IPS DF 19.7 (cell line): ENCODE data around the gene TRIO.

Experiments used
- DNase-seq: peaks from one replicate; pipeline ENCODE4 v3.0.0-alpha.2; 2013; ENCODE audit warnings: low read depth, low spot score

TRIO gene

DNA sequence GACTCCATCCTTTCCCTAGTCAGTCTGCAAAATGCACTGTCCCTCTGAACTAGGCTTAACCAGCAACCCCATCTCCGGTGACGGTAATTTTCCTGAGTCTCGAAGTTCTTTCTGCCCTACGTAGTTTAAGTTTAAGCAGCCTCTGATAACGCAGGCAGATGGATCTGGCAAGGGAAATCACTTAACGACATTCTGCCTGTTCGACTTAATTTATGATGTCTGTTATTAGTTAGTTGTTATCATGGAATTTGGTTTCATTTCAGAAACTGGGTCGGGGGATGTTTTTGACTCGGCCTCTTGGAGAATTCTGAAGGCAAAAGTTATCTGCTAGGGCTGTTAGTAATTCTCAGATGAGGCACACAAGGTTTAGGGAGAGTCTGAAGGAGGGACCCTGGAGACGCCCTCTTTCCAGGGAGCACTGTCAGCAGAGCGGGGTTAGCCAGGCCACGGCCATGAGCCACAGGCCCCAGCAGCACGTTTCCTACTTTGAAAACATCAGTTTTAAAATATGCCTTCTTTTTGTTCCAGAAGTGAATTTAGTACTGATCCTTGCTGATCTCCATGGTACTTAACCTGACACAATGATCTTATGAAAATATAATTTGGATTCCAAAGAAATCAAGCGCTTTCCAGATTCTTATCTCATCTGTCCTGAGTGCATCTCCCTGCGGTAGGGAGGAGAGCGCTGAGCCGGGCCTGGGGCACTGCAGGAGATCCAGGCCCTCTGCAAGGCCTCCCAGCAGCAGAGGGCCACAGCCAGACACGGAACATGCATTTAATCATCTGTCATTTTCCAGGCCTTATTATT, 267.5 kb downstream of the TRIO start:
- no peak for DNase-seq

DNA sequence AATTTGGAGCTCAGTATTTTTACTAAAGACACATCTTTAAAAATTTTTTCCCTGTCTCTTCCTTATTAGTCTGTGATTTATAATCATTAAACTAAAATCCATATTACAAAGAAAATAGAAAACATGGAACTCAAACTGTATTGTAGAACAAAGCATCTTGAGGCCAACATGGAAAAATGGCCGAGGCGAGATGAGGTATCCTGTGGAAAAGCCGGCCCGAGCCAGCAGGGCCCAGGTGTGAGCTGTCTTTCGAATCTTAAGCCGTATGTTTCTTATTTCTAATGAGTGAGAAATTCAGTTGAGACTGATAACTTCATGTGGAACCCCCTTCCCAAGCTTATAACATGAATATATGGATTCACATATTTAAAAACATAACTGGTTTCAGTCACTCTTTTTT, 268.1 kb downstream of the TRIO start:
- DNase-seq = no peak

DNA sequence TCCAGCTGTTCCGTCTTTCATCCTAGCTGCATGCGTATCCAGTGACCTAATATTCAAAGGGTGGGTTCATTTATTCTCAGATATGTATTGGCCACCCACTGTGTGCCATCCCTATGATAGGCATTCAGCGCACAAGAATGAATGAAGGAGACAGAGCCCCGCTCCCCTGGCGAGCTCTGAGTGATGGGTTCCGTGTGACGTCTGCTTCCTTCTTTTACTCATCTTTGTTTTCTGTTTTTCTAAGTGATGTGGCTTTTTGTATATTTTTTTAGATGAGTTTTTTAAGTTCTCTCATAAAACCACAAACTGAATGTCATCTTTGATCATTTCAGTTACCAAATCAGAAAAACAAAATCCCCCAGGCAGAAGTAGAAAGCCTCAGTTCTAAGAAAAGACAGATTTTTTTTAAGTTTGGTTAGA, 270.2 kb downstream of the TRIO start:
- DNase-seq = no peak

DNA sequence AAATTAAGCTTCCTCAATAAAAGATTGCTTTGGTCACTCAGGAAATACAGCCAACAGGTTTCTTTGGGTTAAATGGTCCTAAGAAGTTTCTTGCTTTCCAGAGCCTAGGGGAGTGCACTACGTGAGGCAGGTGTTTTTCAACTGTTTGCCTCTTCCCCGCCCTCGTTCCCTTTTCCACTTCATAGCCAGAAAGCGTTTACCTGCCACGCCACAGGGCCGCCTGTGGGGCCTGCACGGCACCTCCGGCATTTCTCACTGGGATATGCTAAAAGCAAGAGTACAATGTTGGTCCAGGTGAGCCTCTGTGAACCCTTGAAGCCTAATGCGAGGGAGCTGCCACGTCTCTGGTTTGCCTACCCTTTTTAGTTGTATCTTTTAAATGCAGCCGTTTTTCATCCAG, 270.9 kb downstream of the TRIO start:
- no peak for DNase-seq

DNA sequence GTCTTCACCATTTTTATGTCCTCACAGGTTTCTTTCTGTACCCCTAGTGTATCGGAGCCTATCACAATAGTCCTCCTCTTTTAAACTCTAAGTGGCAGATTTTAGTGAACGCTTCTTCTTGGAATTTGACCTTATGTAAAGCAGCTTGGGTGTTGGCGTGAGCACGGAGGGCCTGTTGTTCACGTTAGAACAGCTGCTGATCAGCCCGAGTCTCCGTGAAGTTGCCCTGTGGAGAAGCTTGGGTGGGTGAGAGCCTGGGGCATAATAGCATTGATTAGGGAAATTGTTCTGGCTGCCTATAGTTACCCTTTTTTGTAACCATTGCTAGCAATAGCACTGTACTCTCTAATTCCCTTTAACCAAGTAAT, 271.5 kb downstream of the TRIO start:
- DNase-seq = no peak

- no peak for DNase-seq
These were observed 272.0 kb downstream of the TRIO start for GRCh38 chr5:14415024-14415697.

DNA sequence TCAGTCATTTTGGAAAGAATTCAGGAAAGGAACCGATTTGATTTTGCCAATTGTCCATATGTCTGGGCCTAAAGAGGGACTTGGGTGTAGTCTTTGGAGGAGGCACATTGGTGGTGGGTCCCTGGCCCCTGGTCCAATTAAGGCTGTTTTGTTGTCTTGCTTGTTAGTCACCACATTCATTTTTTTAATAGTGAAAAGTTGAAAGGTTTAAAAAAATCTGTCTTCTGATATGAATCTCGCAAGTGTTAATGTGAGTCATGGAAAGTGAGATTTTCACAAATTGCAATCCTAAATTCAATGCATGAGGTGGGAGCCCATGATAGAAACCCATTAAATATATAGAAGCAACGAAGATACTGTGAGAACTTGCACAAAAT, 272.5 kb downstream of the TRIO start:
- no peak for DNase-seq

GRCh38 chr5:14416621-14417275, 273.6 kb downstream of the TRIO start:
- DNase-seq = no peak

GRCh38 chr5:14417276-14417730, 274.2 kb downstream of the TRIO start:
- no peak for DNase-seq

GRCh38 chr5:14417792-14418765, 274.9 kb downstream of the TRIO start:
- DNase-seq = no peak

DNA sequence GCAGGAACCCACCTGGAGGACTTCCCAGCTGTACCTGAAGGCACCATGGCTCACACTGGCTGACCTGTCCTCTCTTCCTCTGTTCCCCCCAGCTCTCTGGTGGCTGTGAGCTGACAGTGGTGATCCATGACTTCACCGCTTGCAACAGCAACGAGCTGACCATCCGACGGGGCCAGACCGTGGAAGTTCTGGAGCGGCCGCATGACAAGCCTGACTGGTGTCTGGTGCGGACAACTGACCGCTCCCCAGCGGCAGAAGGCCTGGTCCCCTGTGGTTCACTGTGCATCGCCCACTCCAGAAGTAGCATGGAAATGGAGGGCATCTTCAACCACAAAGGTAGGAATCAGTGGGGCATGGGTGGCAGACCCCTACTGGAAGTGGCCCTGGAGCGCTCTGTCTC, 276.5 kb downstream of the TRIO start:
- no peak for DNase-seq

GRCh38 chr5:14420101-14420811, 277.1 kb downstream of the TRIO start:
- no peak for DNase-seq

DNA sequence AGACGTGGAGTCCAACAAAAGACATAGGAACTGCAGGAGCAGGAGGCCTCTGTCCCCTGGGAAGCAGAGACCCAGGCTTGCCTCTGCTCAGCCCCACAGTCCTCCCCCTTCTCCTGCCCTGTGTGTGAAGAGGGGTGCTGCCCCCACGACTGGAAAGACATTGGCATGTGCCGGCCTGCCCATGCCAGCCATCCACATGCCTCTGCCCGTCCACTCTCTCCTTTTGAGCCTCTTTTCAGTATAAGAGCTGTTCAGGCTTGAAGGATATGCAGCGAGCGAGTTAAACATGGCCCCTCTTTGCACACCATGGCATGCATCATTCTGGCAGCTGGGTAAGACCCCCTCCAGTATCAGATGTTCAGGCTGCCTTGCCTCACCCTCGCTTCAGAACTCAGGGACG, 278.7 kb downstream of the TRIO start:
- DNase-seq = no peak

DNA sequence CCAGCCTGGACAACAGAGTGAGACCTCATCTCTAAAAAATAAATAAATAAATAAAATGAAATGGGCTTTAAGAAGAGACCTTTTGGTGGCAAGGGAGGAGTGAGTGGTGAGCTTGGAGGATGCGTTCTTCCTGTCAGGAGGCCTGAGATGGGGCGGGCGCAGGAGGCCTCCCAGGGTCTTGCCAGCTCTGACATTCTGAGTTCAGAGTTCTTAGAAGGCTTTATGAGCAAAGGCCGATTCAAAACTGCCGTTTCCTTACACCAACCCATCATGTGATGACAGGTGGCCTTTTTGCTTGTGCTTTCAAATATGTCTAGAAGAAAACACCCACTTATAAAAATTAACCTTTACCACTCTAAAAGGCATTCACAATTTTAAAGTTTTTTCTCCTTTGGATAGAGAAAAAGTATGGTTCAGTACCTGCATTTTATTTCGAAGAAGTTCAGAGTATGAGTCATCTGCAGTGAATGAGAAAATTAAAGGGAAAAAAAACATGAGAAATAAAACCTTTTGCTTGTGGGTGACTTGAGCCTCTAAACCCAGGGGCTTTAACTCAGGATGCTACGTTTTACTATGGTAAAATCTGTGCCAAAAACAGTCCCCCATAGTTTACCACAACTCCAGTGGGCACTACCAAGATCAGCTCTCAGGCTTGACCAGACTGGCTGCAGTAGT, 281.0 kb downstream of the TRIO start:
- no peak for DNase-seq

DNA sequence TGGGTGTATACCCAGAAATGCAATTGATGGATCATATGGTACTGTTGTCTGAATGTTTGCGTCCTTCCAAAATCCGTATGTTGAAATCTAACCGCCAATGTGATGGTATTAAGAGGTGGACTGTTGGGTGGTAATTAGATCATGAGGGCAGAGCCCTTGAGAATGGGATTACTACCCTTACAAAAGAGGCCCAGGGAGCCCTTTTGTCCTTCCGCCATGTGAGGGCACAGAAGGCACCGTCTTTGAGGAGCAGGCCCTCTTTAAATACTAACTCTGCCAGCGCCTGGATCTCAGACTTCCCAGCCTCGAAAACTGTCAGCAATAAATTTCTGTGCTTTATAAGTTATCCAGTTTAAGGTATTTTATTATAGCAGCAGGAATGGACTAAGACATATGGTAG, 282.4 kb downstream of the TRIO start:
- no peak for DNase-seq

DNA sequence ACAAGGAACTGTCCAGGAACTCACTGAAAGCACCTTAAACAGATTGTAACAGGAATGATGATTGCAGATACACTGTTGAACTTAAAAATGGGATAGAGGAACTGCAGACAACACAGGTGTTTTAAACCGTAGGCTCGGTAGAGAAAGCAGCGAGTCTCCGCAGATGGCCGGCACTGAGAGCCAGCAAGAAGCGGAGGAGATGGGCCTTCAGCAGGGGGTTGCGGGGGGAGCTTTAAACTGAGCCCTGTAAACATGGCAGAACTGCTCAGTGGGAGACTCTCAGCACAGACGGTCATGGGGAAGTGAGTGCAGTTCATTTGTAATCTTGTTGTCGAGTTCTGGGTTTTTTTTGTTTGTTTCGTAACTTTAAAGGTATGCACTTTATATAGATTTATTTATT, 283.4 kb downstream of the TRIO start:
- DNase-seq = no peak

DNA sequence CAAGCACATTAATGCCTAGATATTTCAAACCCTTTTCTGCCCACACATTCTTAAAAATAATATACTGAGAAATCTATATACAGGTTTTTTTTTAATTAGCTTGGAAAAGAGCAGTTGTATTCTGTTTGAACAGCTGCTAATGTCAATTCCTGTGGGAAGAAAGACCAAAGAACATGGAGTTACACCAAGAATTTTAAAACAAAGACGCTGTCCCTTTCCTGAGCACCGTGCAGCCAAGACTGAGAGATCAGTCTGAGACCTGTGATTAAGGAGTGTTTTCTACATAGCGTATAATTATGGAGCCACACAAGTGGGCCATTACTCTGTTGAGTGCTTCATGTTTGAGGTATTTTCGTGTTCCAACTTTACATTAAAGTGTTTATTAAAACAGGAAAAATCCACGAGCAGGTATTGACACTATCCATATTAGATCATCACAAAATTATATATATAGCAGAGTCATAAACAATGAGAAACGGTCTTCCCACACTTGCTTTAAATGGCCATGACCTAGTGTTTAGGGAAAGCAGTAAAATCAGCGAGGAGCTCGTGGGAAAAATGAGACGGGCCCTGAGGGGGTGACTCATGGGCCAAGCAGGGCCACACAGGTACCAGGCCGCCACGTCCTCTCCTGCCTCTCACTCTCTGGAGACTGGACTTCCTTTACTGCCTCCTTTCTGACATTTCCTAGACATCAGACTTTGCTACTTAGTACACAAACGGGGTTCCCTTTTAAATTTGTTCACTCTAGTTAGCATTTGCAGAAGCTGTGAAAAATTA, 285.4 kb downstream of the TRIO start:
- DNase-seq = no peak

DNA sequence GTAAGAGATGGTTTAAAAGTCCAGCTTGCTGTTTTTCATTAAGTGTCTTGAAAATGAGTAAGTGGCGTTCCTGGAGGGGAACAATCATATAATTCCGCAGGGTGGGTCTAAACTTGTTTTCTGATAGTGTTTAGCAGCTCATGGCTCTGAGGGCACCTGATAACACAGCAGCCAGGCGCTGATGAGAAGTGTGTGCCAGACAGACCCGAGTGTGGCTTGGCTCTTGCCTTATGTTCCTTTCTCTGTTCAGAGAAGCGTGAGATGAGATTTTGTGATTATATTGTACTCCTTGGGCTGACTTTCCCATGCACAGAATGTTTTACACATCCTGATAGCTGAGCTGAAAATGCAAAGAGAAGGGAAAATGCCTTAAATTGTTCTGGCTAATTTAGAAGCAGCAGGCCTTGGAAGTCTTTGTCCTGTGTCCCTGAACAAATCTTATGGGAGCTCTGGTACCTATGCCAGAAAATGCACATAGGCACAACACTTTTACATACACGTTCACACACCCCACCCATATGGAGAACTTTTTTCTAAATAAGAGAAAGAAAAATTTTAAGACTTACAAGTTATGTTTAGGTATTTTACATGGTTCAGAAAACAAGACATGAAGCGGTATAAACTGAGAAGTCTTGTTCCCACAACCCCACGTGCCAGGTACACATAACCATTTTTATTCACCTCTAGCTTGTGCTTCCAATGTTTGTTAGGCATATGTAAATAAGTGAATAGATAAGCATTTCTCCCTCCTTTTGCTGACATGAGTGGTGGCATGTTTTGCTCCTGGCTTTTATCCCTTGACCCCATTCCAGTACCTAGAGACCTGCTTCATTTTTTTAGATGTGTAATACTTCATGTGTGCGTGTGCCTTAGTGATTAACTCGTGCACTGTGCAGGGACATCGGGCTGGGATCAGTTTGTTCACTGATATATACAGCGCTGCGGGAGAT, 286.2 kb downstream of the TRIO start:
- DNase-seq = no peak
